Hepatocyte (in vitro differentiated cells): Measurements from ENCODE around the gene CDH4. TPM values are rescaled to one million over a fixed set of nuclear protein-coding genes. Genes with fewer than 3 reads are reported as not detected.

Experiments used
- DNase-seq: peaks from one replicate; pipeline ENCODE4 v3.0.0-alpha.2; 2016; ENCODE audit warnings: low spot score
- H2AFZ ChIP-seq: fragments of 200-600 bp; sonication (generic); 2 replicates; pipeline ENCODE4 v1.6.0; 2016; ENCODE audit warnings: antibody characterized with exemption, mild to moderate bottlenecking
- H3K27ac ChIP-seq: fragments of 200-600 bp; sonication (generic); 2 replicates; pipeline ENCODE4 v1.5.1; 2016; ENCODE audit warnings: mild to moderate bottlenecking
- H3K27me3 ChIP-seq: fragments of 200-600 bp; sonication (generic); 2 replicates; pipeline ENCODE4 v1.6.1; 2016
- H3K36me3 ChIP-seq: fragments of 200-600 bp; sonication (generic); replicated peaks from 2 replicates; pipeline ENCODE4 v1.5.1; 2016; ENCODE audit warnings: low read depth; ENCODE audit not compliant: insufficient read depth
- H3K4me1 ChIP-seq: fragments of 200-600 bp; sonication (generic); 2 replicates; pipeline ENCODE4 v1.5.1; 2016; ENCODE audit warnings: mild to moderate bottlenecking, moderate library complexity; ENCODE audit not compliant: insufficient read depth
- H3K4me2 ChIP-seq: fragments of 200-600 bp; sonication (generic); 2 replicates; pipeline ENCODE4 v1.6.0; 2016
- H3K4me3 ChIP-seq: fragments of 200-600 bp; sonication (generic); 2 replicates; pipeline ENCODE4 v1.5.1; 2016; ENCODE audit warnings: mild to moderate bottlenecking
- H3K79me2 ChIP-seq: fragments of 200-600 bp; sonication (generic); 2 replicates; pipeline ENCODE4 v1.6.0; 2017; ENCODE audit warnings: mild to moderate bottlenecking
- H3K9me2 ChIP-seq: fragments of 200-600 bp; sonication (generic); replicated peaks from 2 replicates; pipeline ENCODE4 v1.6.0; 2017; ENCODE audit warnings: mild to moderate bottlenecking; ENCODE audit not compliant: insufficient read depth
- H3K9me3 ChIP-seq: fragments of 200-600 bp; sonication (generic); 2 replicates; pipeline ENCODE4 v1.5.1; 2016; ENCODE audit warnings: low read depth, mild to moderate bottlenecking
- H4K20me1 ChIP-seq: fragments of 200-600 bp; sonication (generic); 2 replicates; pipeline ENCODE4 v1.6.0; 2016; ENCODE audit warnings: mild to moderate bottlenecking; ENCODE audit not compliant: insufficient read depth, poor library complexity, severe bottlenecking
- CTCF ChIP-seq: fragments of 200-600 bp; sonication (generic); IDR thresholded peaks from 2 replicates; pipeline ENCODE4 v1.5.1; 2016; ENCODE audit warnings: antibody characterized with exemption, mild to moderate bottlenecking; ENCODE audit not compliant: poor library complexity
- EZH2 ChIP-seq: fragments of 200-600 bp; sonication (generic); IDR thresholded peaks from 2 replicates; pipeline ENCODE4 v1.6.1; 2016; ENCODE audit warnings: antibody characterized with exemption, mild to moderate bottlenecking, borderline replicate concordance
- EZH2phosphoT487 ChIP-seq: fragments of 200-600 bp; sonication (generic); IDR thresholded peaks from one replicate; pipeline ENCODE4 v1.6.1; 2018; ENCODE audit warnings: antibody characterized with exemption, mild to moderate bottlenecking, low read depth, moderate library complexity; ENCODE audit not compliant: unreplicated experiment, severe bottlenecking
- WGBS: methylation state at CpG from one replicate; pipeline ENCODE4 v1.1.6; 2016; ENCODE audit warnings: low lambda C conversion rate; ENCODE audit errors: missing lambda C conversion rate; 5-methylcytosine and 5-hydroxymethylcytosine counted together
- polyA plus RNA-seq: library from polyadenylated mRNA; unstranded; fragments of >200 nt; fragmentation: Nextera tagmentation; extraction: Ambion mirVana; gene quantifications from 2 replicates; pipeline ENCODE4 v1.2.1, GENCODE V29; 2016
- total RNA-seq: library from RNA; depleted of rRNA; stranded (reverse); fragments of >200 nt; gene quantifications from 2 replicates; pipeline ENCODE4 v1.2.3, GENCODE V29; 2014

The CDH4 gene
- total and polyA plus RNA-seq, 2 experiments from 2014 or later, result 0.53 to 0.73 TPM

DNA sequence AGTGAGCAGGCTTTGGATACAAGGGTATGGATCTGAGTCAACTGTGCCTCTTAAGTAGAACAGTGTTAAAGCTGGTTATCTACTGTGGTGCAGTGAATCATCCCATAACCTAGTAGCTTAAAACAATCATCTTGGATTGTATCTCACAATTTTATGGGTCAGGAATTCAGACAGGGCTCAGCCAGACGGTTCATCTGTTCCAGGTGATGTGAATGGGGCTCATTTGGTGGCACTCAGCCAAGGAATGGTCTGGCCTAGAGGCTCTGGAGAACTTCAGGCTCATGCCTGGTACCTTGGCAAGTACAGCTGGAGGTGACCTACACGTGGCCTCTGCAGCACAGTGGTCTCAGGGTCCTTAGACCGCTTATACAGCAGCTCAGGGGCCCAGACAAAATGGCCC, 11.2 kb upstream of the CDH4 start:
- Histone ChIP-seq H3K4me1 (no peaks in the 10 kb centered on the region), H3K9me3 (no peaks in the 10 kb centered on the region), H3K4me2 (no peak overlapping the region), H3K79me2 (no peaks in the 10 kb centered on the region), H3K27ac (no peak overlapping the region), H3K9me2 (no peaks in the 10 kb centered on the region), H4K20me1 (no peaks in the 10 kb centered on the region), H3K36me3 (no peaks in the 10 kb centered on the region), H2AFZ (no peak overlapping the region), H3K27me3 (peaks cover 40% of the 10 kb centered on the region), H3K4me3 (no peak overlapping the region)
- 79% methylated on average over 3 of the region's 3 CpGs for WGBS
- DNase-seq, result no peak
- TF ChIP-seq EZH2phosphoT487 (no peak), CTCF (no peak), EZH2 (no peak)

GRCh38 chr20:61244213-61244612, 7.8 kb upstream of the CDH4 start:
- 82% methylated on average over 8 of the region's 8 CpGs for WGBS
- H3K4me1 ChIP-seq, result no peaks in the 10 kb centered on the region
- H4K20me1 ChIP-seq, result no peaks in the 10 kb centered on the region
- no peak overlapping the region for H3K27ac ChIP-seq
- no peaks in the 10 kb centered on the region for H3K36me3 ChIP-seq
- no peak overlapping the region for H2AFZ ChIP-seq
- peaks cover 46% of the 10 kb centered on the region for H3K27me3 ChIP-seq
- TF ChIP-seq EZH2 (no peak), CTCF (no peak), EZH2phosphoT487 (no peak)
- no peaks in the 10 kb centered on the region for H3K9me2 ChIP-seq
- H3K4me3 ChIP-seq, result no peak overlapping the region
- DNase-seq, result no peak
- no peak overlapping the region for H3K4me2 ChIP-seq
- H3K9me3 ChIP-seq, result no peaks in the 10 kb centered on the region
- H3K79me2 ChIP-seq, result no peaks in the 10 kb centered on the region

GRCh38 chr20:61246269-61246668, 5.8 kb upstream of the CDH4 start:
- WGBS, result 76% methylated on average over 7 of the region's 7 CpGs
- no peaks in the 10 kb centered on the region for H3K79me2 ChIP-seq
- no peaks in the 10 kb centered on the region for H4K20me1 ChIP-seq
- peaks cover 66% of the 10 kb centered on the region for H3K27me3 ChIP-seq
- no peaks in the 10 kb centered on the region for H3K9me2 ChIP-seq
- no peaks in the 10 kb centered on the region for H3K36me3 ChIP-seq
- H2AFZ ChIP-seq, result no peak overlapping the region
- no peaks in the 10 kb centered on the region for H3K4me1 ChIP-seq
- no peak overlapping the region for H3K27ac ChIP-seq
- no peaks in the 10 kb centered on the region for H3K9me3 ChIP-seq
- no peak for DNase-seq
- no peak for TF ChIP-seq EZH2phosphoT487
- TF ChIP-seq EZH2, result no peak
- TF ChIP-seq CTCF, result no peak
- no peak overlapping the region for H3K4me2 ChIP-seq
- no peak overlapping the region for H3K4me3 ChIP-seq

- Histone ChIP-seq H3K4me1 (no peaks in the 10 kb centered on the region), H3K4me3 (no peak overlapping the region), H2AFZ (no peak overlapping the region), H3K27ac (no peak overlapping the region), H3K4me2 (no peak overlapping the region), H3K27me3 (peaks cover 80% of the 10 kb centered on the region), H3K36me3 (no peaks in the 10 kb centered on the region), H4K20me1 (no peaks in the 10 kb centered on the region), H3K9me3 (no peaks in the 10 kb centered on the region), H3K9me2 (no peaks in the 10 kb centered on the region), H3K79me2 (no peaks in the 10 kb centered on the region)
- DNase-seq, result no peak
- TF ChIP-seq EZH2, result no peak
- WGBS, result 92% methylated on average over 4 of the region's 4 CpGs
Observed at GRCh38 chr20:61249626-61250025, 2.4 kb upstream of the CDH4 start.
